MM.1S (cell line): ENCODE data around the gene LDLRAD4.

Source experiments
- DNase-seq: peaks from one replicate; pipeline ENCODE4 v3.0.0-alpha.2; 2015
- H2AFZ ChIP-seq: fragments of 300-600 bp; sonication (generic); 2 replicates; pipeline ENCODE4 v1.6.0; 2016; ENCODE audit warnings: antibody characterized with exemption, low read length
- H3F3A ChIP-seq: fragments of 300-600 bp; sonication (generic); 2 replicates; pipeline ENCODE4 v1.6.1; 2016; ENCODE audit warnings: mild to moderate bottlenecking, antibody characterized with exemption, low read length, moderate library complexity, mixed read lengths; ENCODE audit not compliant: insufficient read depth
- H3K27ac ChIP-seq: fragments of 300-600 bp; sonication (generic); 2 replicates; pipeline ENCODE4 v1.5.1; 2016; ENCODE audit warnings: mild to moderate bottlenecking, low read length
- H3K27me3 ChIP-seq: fragments of 300-600 bp; sonication (generic); replicated peaks from 2 replicates; pipeline ENCODE4 v1.6.0; 2016; ENCODE audit warnings: low read length; ENCODE audit not compliant: insufficient read depth
- H3K36me3 ChIP-seq: fragments of 300-600 bp; sonication (generic); replicated peaks from 2 replicates; pipeline ENCODE4 v1.6.1; 2016; ENCODE audit warnings: mild to moderate bottlenecking, low read length, mixed read lengths; ENCODE audit not compliant: insufficient read depth
- H3K4me1 ChIP-seq: fragments of 300-600 bp; sonication (generic); 2 replicates; pipeline ENCODE4 v1.6.1; 2016; ENCODE audit warnings: low read length, mixed read lengths
- H3K4me2 ChIP-seq: fragments of 300-600 bp; sonication (generic); 2 replicates; pipeline ENCODE4 v1.6.0; 2016; ENCODE audit warnings: low read depth, low read length
- H3K4me3 ChIP-seq: fragments of 300-600 bp; sonication (generic); 2 replicates; pipeline ENCODE4 v1.5.1; 2016; ENCODE audit warnings: low read length, mixed read lengths
- H3K79me2 ChIP-seq: fragments of 300-600 bp; sonication (generic); 2 replicates; pipeline ENCODE4 v1.6.1; 2016; ENCODE audit warnings: mixed run types, low read length, mixed read lengths
- H3K9ac ChIP-seq: fragments of 300-600 bp; sonication (generic); 2 replicates; pipeline ENCODE4 v1.6.1; 2016; ENCODE audit warnings: low read length, mixed read lengths
- H3K9me2 ChIP-seq: fragments of 300-600 bp; sonication (generic); replicated peaks from 2 replicates; pipeline ENCODE4 v1.6.1; 2016; ENCODE audit warnings: mild to moderate bottlenecking, low read length, mixed read lengths; ENCODE audit not compliant: insufficient read depth
- H3K9me3 ChIP-seq: fragments of 300-600 bp; sonication (generic); replicated peaks from 2 replicates; pipeline ENCODE4 v1.6.1; 2016; ENCODE audit warnings: mild to moderate bottlenecking, low read length, mixed read lengths; ENCODE audit not compliant: insufficient read depth
- H4K20me1 ChIP-seq: fragments of 300-600 bp; sonication (generic); 2 replicates; pipeline ENCODE4 v1.6.1; 2016; ENCODE audit warnings: mild to moderate bottlenecking, low read length, moderate library complexity, mixed read lengths; ENCODE audit not compliant: insufficient read depth
- EZH2 ChIP-seq: fragments of 300-600 bp; sonication (generic); optimal IDR thresholded peaks from 2 replicates; pipeline ENCODE3; 2017; ENCODE audit warnings: low read depth, mild to moderate bottlenecking, antibody characterized with exemption, low read length, mixed read lengths
- EZH2phosphoT487 ChIP-seq: fragments of 300-600 bp; sonication (generic); IDR thresholded peaks from 2 replicates; pipeline ENCODE4 v1.6.1; 2018; ENCODE audit warnings: antibody characterized with exemption, low read length
- TF ChIP-seq, protein P1 (sequence below): fragments of 300-600 bp; sonication (generic); IDR thresholded peaks from 2 replicates; pipeline ENCODE4 v1.5.1; 2016; ENCODE audit warnings: antibody characterized with exemption, low read length, mixed read lengths

Gene LDLRAD4

DNA sequence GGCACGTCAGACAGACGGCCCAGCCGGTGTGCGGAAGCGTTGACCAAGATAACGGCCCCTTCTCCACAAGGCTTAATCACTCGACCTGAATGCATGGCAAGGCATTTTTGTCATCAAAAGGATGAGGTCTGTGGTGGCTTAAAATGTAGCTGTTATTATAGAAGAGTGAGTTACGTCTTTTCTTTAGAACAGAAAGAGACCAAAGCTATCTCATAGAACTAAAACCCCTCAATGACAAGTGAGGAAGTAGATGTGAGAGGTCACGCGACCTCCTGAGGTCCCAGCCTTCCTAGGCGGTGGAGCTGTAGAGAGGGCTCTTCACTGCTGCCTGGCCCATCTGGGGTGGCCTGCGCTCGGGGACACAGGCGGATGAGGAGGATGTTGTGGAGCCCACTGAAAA lies 75.7 kb downstream of the LDLRAD4 start:
- Histone ChIP-seq H3K4me1 (no peaks in the 10 kb centered on the region), H3K27me3 (no peaks in the 10 kb centered on the region), H2AFZ (no peak overlapping the region), H3K36me3 (no peaks in the 10 kb centered on the region), H3K9ac (no peak overlapping the region), H3K9me3 (no peaks in the 10 kb centered on the region), H3K27ac (no peak overlapping the region), H4K20me1 (no peaks in the 10 kb centered on the region), H3K79me2 (no peaks in the 10 kb centered on the region), H3K9me2 (no peaks in the 10 kb centered on the region), H3F3A (no peaks in the 10 kb centered on the region), H3K4me2 (no peak overlapping the region), H3K4me3 (no peak overlapping the region)
- TF ChIP-seq EZH2: no peak
- TF ChIP-seq, protein P1, sequence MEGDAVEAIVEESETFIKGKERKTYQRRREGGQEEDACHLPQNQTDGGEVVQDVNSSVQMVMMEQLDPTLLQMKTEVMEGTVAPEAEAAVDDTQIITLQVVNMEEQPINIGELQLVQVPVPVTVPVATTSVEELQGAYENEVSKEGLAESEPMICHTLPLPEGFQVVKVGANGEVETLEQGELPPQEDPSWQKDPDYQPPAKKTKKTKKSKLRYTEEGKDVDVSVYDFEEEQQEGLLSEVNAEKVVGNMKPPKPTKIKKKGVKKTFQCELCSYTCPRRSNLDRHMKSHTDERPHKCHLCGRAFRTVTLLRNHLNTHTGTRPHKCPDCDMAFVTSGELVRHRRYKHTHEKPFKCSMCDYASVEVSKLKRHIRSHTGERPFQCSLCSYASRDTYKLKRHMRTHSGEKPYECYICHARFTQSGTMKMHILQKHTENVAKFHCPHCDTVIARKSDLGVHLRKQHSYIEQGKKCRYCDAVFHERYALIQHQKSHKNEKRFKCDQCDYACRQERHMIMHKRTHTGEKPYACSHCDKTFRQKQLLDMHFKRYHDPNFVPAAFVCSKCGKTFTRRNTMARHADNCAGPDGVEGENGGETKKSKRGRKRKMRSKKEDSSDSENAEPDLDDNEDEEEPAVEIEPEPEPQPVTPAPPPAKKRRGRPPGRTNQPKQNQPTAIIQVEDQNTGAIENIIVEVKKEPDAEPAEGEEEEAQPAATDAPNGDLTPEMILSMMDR: no peak
- no peak for TF ChIP-seq EZH2phosphoT487
- DNase-seq: no peak

DNA sequence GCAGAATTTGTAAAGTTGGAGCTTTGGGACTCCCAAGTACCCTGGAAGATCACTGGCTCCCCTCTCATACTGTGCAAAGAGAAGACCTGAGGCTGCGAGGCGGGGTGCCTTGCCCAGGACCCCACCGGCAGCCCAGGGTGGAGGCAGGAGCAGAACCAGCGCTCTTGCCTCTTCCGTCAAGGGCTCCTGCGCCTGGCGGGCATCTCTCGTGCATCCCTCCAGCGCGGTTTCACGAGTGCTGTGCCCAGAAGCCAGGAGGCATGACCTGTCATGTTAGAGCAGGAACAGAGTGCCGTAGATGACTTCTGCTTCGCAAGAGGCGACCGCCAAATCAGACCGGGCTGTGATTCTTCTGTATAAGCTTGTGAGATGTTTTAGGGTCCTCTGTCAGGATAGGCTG lies 77.3 kb downstream of the LDLRAD4 start:
- Histone ChIP-seq H3K4me2 (no peak overlapping the region), H3K27ac (no peak overlapping the region), H3K9me2 (no peaks in the 10 kb centered on the region), H3K4me1 (no peaks in the 10 kb centered on the region), H3K4me3 (no peak overlapping the region), H3K9me3 (no peaks in the 10 kb centered on the region), H3K27me3 (no peaks in the 10 kb centered on the region), H2AFZ (no peak overlapping the region), H4K20me1 (no peaks in the 10 kb centered on the region), H3K9ac (no peak overlapping the region), H3F3A (no peaks in the 10 kb centered on the region), H3K79me2 (no peaks in the 10 kb centered on the region), H3K36me3 (no peaks in the 10 kb centered on the region)
- no peak for DNase-seq
- TF ChIP-seq EZH2 (no peak), EZH2phosphoT487 (no peak)
- TF ChIP-seq, protein P1: no peak

DNA sequence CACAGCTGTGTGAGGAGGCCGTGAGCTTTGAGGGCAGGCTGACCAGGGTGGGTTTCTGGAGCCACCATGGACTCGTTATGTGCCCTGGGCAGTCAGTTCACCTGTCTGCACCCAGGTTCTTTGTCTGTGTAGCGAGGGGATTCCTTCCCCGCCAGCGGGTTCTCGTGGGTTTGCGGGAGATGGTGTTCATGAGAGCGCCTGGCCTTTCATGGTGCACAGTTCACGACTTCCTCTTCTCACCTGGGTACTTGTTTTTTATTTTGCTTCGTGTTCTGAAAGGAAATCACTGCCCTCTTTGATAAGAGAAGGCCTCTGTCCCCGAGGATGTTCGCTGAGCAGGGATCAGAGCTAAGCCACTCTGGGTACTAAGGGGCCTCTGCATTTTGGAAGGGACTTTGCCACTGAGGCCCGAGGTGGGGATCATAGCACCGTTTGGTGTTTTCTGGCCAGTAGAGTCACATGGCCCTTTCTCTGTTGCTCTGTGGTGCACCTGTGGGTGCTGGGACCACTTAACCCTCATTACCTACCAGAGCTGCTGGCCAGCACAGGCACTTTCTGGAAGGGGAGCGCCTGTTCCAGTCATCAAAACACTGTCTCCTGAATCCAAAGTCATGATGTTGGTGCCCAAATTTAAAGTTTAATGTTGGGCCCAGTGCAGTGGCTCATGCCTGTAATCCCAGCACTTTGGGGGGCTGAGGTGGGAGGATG lies 78.5 kb downstream of the LDLRAD4 start:
- TF ChIP-seq EZH2 (no peak), EZH2phosphoT487 (no peak)
- TF ChIP-seq, protein P1: no peak
- H3F3A ChIP-seq: no peaks in the 10 kb centered on the region
- H3K9me3 ChIP-seq: no peaks in the 10 kb centered on the region
- H3K4me1 ChIP-seq: no peaks in the 10 kb centered on the region
- H3K4me3 ChIP-seq: no peak overlapping the region
- no peaks in the 10 kb centered on the region for H3K9me2 ChIP-seq
- H4K20me1 ChIP-seq: no peaks in the 10 kb centered on the region
- no peak overlapping the region for H3K4me2 ChIP-seq
- no peaks in the 10 kb centered on the region for H3K27me3 ChIP-seq
- no peak overlapping the region for H2AFZ ChIP-seq
- H3K36me3 ChIP-seq: no peaks in the 10 kb centered on the region
- no peaks in the 10 kb centered on the region for H3K79me2 ChIP-seq
- H3K9ac ChIP-seq: no peak overlapping the region
- no peak for DNase-seq
- H3K27ac ChIP-seq: no peak overlapping the region
